SJSA1 (cell line): ENCODE results near the gene PITHD1. TPM values are rescaled to one million over a fixed set of nuclear protein-coding genes. Genes with fewer than 3 reads are reported as not detected.
"Not testable (repeated sequence)": the region's sequence is repeated elsewhere in the genome, so short reads cannot be mapped to it uniquely, and the experiment has no call there.

ENCODE experiments used
- DNase-seq, 2 experiments: peaks; one replicate each; pipeline ENCODE4 v3.0.0-alpha.2; 2015 to 2020; ENCODE audit warnings: low spot score in 2 of 2, low read depth in 1 of 2
- H3K27ac ChIP-seq: fragments of 250-450 bp; sonication (Bioruptor Pico); 2 replicates; pipeline ENCODE4 v1.5.1; 2020; ENCODE audit warnings: mild to moderate bottlenecking, moderate library complexity
- H3K27me3 ChIP-seq: fragments of 250-450 bp; sonication (Bioruptor Pico); replicated peaks from 2 replicates; pipeline ENCODE4 v1.5.1; 2020; ENCODE audit warnings: mild to moderate bottlenecking, moderate library complexity
- H3K36me3 ChIP-seq: fragments of 250-450 bp; sonication (Bioruptor Pico); 2 replicates; pipeline ENCODE4 v1.5.1; 2020; ENCODE audit warnings: mild to moderate bottlenecking
- H3K4me1 ChIP-seq: fragments of 250-450 bp; sonication (Bioruptor Pico); replicated peaks from 2 replicates; pipeline ENCODE4 v1.6.1; 2021; ENCODE audit warnings: mild to moderate bottlenecking
- H3K4me3 ChIP-seq: fragments of 250-450 bp; sonication (Bioruptor Pico); 2 replicates; pipeline ENCODE4 v1.5.1; 2020; ENCODE audit warnings: mild to moderate bottlenecking
- H3K9me3 ChIP-seq: fragments of 250-450 bp; sonication (Bioruptor Pico); replicated peaks from 2 replicates; pipeline ENCODE4 v1.5.1; 2020; ENCODE audit warnings: mild to moderate bottlenecking
- total RNA-seq: library from RNA; depleted of rRNA; stranded (reverse); fragments of >200 nt; shearing (Covaris generic); gene quantifications from 2 replicates; pipeline ENCODE4 v1.2.3, GENCODE V29; 2014

Gene PITHD1
- total RNA-seq, 1 experiment from 2014 or later = 105 TPM

- Histone ChIP-seq H3K27ac (no peak overlapping the region), H3K36me3 (peaks cover 13% of the 10 kb centered on the region), H3K27me3 (no peaks in the 10 kb centered on the region), H3K9me3 (no peaks in the 10 kb centered on the region), H3K4me3 (no peak overlapping the region), H3K4me1 (no peaks in the 10 kb centered on the region)
- no peak for DNase-seq
Observed at GRCh38 chr1:23810818-23811540, 32.8 kb downstream of the PITHD1 start.

GRCh38 chr1:23814016-23814415 is 35.8 kb downstream of the PITHD1 start:
- H3K9me3 ChIP-seq = no peaks in the 10 kb centered on the region
- H3K4me3 ChIP-seq = no peak overlapping the region
- H3K27me3 ChIP-seq = no peaks in the 10 kb centered on the region
- no peaks in the 10 kb centered on the region for H3K4me1 ChIP-seq
- DNase-seq = no peak
- no peak overlapping the region for H3K27ac ChIP-seq
- peaks cover 21% of the 10 kb centered on the region for H3K36me3 ChIP-seq

- H3K4me1 ChIP-seq = no peaks in the 10 kb centered on the region
- no peak overlapping the region for H3K4me3 ChIP-seq
- peaks cover 21% of the 10 kb centered on the region for H3K36me3 ChIP-seq
- DNase-seq = no peak
- H3K9me3 ChIP-seq = no peaks in the 10 kb centered on the region
- no peak overlapping the region for H3K27ac ChIP-seq
- H3K27me3 ChIP-seq = no peaks in the 10 kb centered on the region
Observed at GRCh38 chr1:23816361-23816760, 38.1 kb downstream of the PITHD1 start.

GRCh38 chr1:23816906-23817305 is 38.7 kb downstream of the PITHD1 start:
- Histone ChIP-seq H3K36me3 (peaks cover 21% of the 10 kb centered on the region), H3K4me3 (no peak overlapping the region), H3K27me3 (no peaks in the 10 kb centered on the region)

GRCh38 chr1:23817633-23818032 is 39.4 kb downstream of the PITHD1 start:
- H3K36me3 ChIP-seq = peaks cover 21% of the 10 kb centered on the region
- H3K27ac ChIP-seq = no peak overlapping the region
- H3K4me1 ChIP-seq = no peaks in the 10 kb centered on the region
- no peaks in the 10 kb centered on the region for H3K9me3 ChIP-seq
- H3K27me3 ChIP-seq = no peaks in the 10 kb centered on the region
- no peak for DNase-seq
- H3K4me3 ChIP-seq = no peak overlapping the region

More at GRCh38 chr1:23816906-23817305, 38.7 kb downstream of the PITHD1 start:
- no peak for DNase-seq
- H3K9me3 ChIP-seq = no peaks in the 10 kb centered on the region
- H3K27ac ChIP-seq = no peak overlapping the region
- H3K4me1 ChIP-seq = no peaks in the 10 kb centered on the region

- H3K4me3 ChIP-seq = no peak overlapping the region
- no peaks in the 10 kb centered on the region for H3K9me3 ChIP-seq
- H3K36me3 ChIP-seq = peaks cover 10% of the 10 kb centered on the region
Observed at GRCh38 chr1:23823767-23824166, 45.5 kb downstream of the PITHD1 start.

GRCh38 chr1:23824711-23825075 is 46.5 kb downstream of the PITHD1 start:
- Histone ChIP-seq H3K27me3 (no peaks in the 10 kb centered on the region), H3K9me3 (no peaks in the 10 kb centered on the region), H3K4me1 (peaks cover 10% of the 10 kb centered on the region), H3K27ac (peak overlapping the region; percentile 86), H3K4me3 (peak overlapping the region; percentile 92), H3K36me3 (peaks cover 10% of the 10 kb centered on the region)
- no peak for DNase-seq

More at GRCh38 chr1:23823767-23824166, 45.5 kb downstream of the PITHD1 start:
- no peak overlapping the region for H3K27ac ChIP-seq
- H3K4me1 ChIP-seq = peaks cover 10% of the 10 kb centered on the region
- no peak for DNase-seq
- H3K27me3 ChIP-seq = no peaks in the 10 kb centered on the region

GRCh38 chr1:23825076-23825761 is 47.0 kb downstream of the PITHD1 start, which contains the start of gene HMGCL:
Gene HMGCL, minus strand, starts transcription at chr1:23825429. Its CDS starts 14 bp downstream, at chr1:23825415.
- H3K27ac ChIP-seq = peak within 1 kb of the TSS; percentile 86
- peak; percentile 76 to 89 for DNase-seq
- peaks cover 10% of the 10 kb centered on the region for H3K36me3 ChIP-seq
- H3K4me1 ChIP-seq = peaks cover 10% of the 10 kb centered on the region
- no peaks in the 10 kb centered on the region for H3K27me3 ChIP-seq
- peak within 1 kb of the TSS; percentile 92 for H3K4me3 ChIP-seq
- H3K9me3 ChIP-seq = no peaks in the 10 kb centered on the region

- no peak overlapping the region for H3K27ac ChIP-seq
- H3K27me3 ChIP-seq = no peaks in the 10 kb centered on the region
- DNase-seq = no peak
- peaks cover 10% of the 10 kb centered on the region for H3K36me3 ChIP-seq
- peak overlapping the region; percentile 92 for H3K4me3 ChIP-seq
- peaks cover 10% of the 10 kb centered on the region for H3K4me1 ChIP-seq
- H3K9me3 ChIP-seq = no peaks in the 10 kb centered on the region
Observed at GRCh38 chr1:23825762-23826522, 47.7 kb downstream of the PITHD1 start.

GRCh38 chr1:23826590-23826989 is 48.4 kb downstream of the PITHD1 start:
- not testable (repeated sequence) for H3K27ac ChIP-seq, DNase-seq, H3K9me3 ChIP-seq, H3K4me1 ChIP-seq, H3K4me3 ChIP-seq, H3K27me3 ChIP-seq
- peaks cover 10% of the 10 kb centered on the region for H3K36me3 ChIP-seq

- Histone ChIP-seq H3K4me1 (peaks cover 10% of the 10 kb centered on the region), H3K9me3 (no peaks in the 10 kb centered on the region), H3K27me3 (no peaks in the 10 kb centered on the region), H3K27ac (no peak overlapping the region), H3K4me3 (no peak overlapping the region), H3K36me3 (peaks cover 10% of the 10 kb centered on the region)
- DNase-seq = no peak
Observed at GRCh38 chr1:23827717-23828116, 49.5 kb downstream of the PITHD1 start.

GRCh38 chr1:23834156-23834555 is 55.9 kb downstream of the PITHD1 start:
- H3K27me3 ChIP-seq, H3K36me3 ChIP-seq, H3K4me3 ChIP-seq, H3K27ac ChIP-seq, DNase-seq, H3K4me1 ChIP-seq, H3K9me3 ChIP-seq: not testable (repeated sequence)

GRCh38 chr1:23836037-23836436 is 57.8 kb downstream of the PITHD1 start:
- Histone ChIP-seq H3K36me3 (no peaks in the 10 kb centered on the region), H3K4me3 (no peak overlapping the region), H3K27me3 (peaks cover 6% of the 10 kb centered on the region), H3K27ac (no peak overlapping the region), H3K9me3 (no peaks in the 10 kb centered on the region), H3K4me1 (peaks cover 6% of the 10 kb centered on the region)
- no peak for DNase-seq
